Measurements from ENCODE around the gene PROCA1. TPM values are rescaled to one million over a fixed set of nuclear protein-coding genes. Genes with fewer than 3 reads are reported as not detected.
A peak's percentile ranks its signal among the peaks of the same experiment; 100 is the strongest.

Gene PROCA1
- total RNA-seq, 2 experiments from 2014 or later: 4.0 to 4.5 TPM

- ChIA-PET CTCF (interaction anchor here (0.5 to 11.0 kb wide), 28 partner anchors 9 to 1325 kb away, joined by 3 to 294 read pairs (median 4); partner anchors contain the start of genes FAM222B, NEK8, PHF12 and RPL23A), POLR2A (interaction anchor here (0.6 to 9.6 kb wide), 3 partner anchors 14 to 23 kb away, joined by 3 to 111 read pairs (median 3); partner anchors contain the start of genes NEK8 and TLCD1)
- Mint-ChIP-seq H3K27me3 (no peaks in the 10 kb centered on the region), H3K9me3 (ENCODE audit: low read depth) (no peaks in the 10 kb centered on the region), H3K4me1 (peaks cover 43% of the 10 kb centered on the region), H3K27ac (peak overlapping the region; percentile 60), H3K36me3 (ENCODE audit: low read depth) (peaks cover 55% of the 10 kb centered on the region), H3K4me3 (no peak overlapping the region)
- intact Hi-C loops (cut with DNase I, micrococcal nuclease): loop anchor here (1.0 to 5.0 kb wide), 2 partner anchors 22 to 93 kb away; partner anchors contain the start of gene FAM222B (in 1 of the 2)
- ATAC-seq (peak; percentile 3), DNase-seq (no peak)
Observed at GRCh38 chr17:28749516-28750177, 38.0 kb upstream of the PROCA1 start.

- ChIA-PET POLR2A (interaction anchor here (9.6 kb wide), 1 partner anchor 22 kb away, joined by 111 read pairs; the partner anchor contains the start of genes NEK8 and TLCD1), CTCF (interaction anchor here (0.6 to 11.0 kb wide), 10 partner anchors 14 to 216 kb away, joined by 3 to 294 read pairs (median 5); partner anchors contain the start of genes FAM222B, NEK8, RPL23A and TLCD1)
- H3K4me3 Mint-ChIP-seq: no peak overlapping the region
- H3K36me3 Mint-ChIP-seq (ENCODE audit: low read depth): peaks cover 57% of the 10 kb centered on the region
- H3K4me1 Mint-ChIP-seq: peaks cover 43% of the 10 kb centered on the region
- intact Hi-C loops (cut with DNase I, micrococcal nuclease): no loop called here
- H3K27me3 Mint-ChIP-seq: no peaks in the 10 kb centered on the region
- ATAC-seq (no peak), DNase-seq (no peak)
- H3K9me3 Mint-ChIP-seq (ENCODE audit: low read depth): no peaks in the 10 kb centered on the region
- peak overlapping the region; percentile 43 for H3K27ac Mint-ChIP-seq
Observed at GRCh38 chr17:28748852-28749515, 37.3 kb upstream of the PROCA1 start.

- ChIA-PET POLR2A (interaction anchor here (9.6 kb wide), 1 partner anchor 21 kb away, joined by 111 read pairs; the partner anchor contains the start of genes NEK8 and TLCD1), CTCF (interaction anchor here (0.6 to 11.0 kb wide), 5 partner anchors 13 to 104 kb away, joined by 3 to 294 read pairs (median 4); partner anchors contain the start of genes NEK8 and TLCD1)
- Mint-ChIP-seq H3K27ac (peak overlapping the region; percentile 37), H3K36me3 (ENCODE audit: low read depth) (peaks cover 57% of the 10 kb centered on the region), H3K27me3 (no peaks in the 10 kb centered on the region), H3K4me1 (peaks cover 43% of the 10 kb centered on the region), H3K9me3 (ENCODE audit: low read depth) (no peaks in the 10 kb centered on the region), H3K4me3 (no peak overlapping the region)
- no peak for DNase-seq
- intact Hi-C loops (cut with DNase I, micrococcal nuclease): no loop called here
- no peak for ATAC-seq
Observed at GRCh38 chr17:28747801-28748750, 36.4 kb upstream of the PROCA1 start.

- peaks cover 45% of the 10 kb centered on the region for H3K4me1 Mint-ChIP-seq
- ATAC-seq: no peak
- intact Hi-C loops (cut with DNase I, micrococcal nuclease): no loop called here
- H3K36me3 Mint-ChIP-seq (ENCODE audit: low read depth): peaks cover 53% of the 10 kb centered on the region
- POLR2A ChIA-PET: interaction anchor here (0.7 to 9.6 kb wide), 2 partner anchors 21 to 26 kb away, joined by 3 to 111 read pairs; partner anchors contain the start of genes NEK8 and TLCD1
- no peaks in the 10 kb centered on the region for H3K9me3 Mint-ChIP-seq (ENCODE audit: low read depth)
- CTCF ChIA-PET: interaction anchor here (0.5 to 11.0 kb wide), 6 partner anchors 16 to 155 kb away, joined by 3 to 294 read pairs (median 3); partner anchors contain the start of genes DHRS13, NEK8 and TLCD1
- no peak for DNase-seq
- H3K27me3 Mint-ChIP-seq: no peaks in the 10 kb centered on the region
- H3K27ac Mint-ChIP-seq: peak overlapping the region; percentile 37
- H3K4me3 Mint-ChIP-seq: no peak overlapping the region
Observed at GRCh38 chr17:28747051-28747691, 35.5 kb upstream of the PROCA1 start.

- peak overlapping the region; percentile 67 for H3K27ac Mint-ChIP-seq
- POLR2A ChIA-PET: interaction anchor here (0.5 to 9.6 kb wide), 3 partner anchors 20 to 144 kb away, joined by 3 to 111 read pairs (median 4); partner anchors contain the start of genes NEK8 and TLCD1
- intact Hi-C loops (cut with DNase I, micrococcal nuclease): no loop called here
- peak overlapping the region; percentile 87 for H3K4me3 Mint-ChIP-seq
- peaks cover 47% of the 10 kb centered on the region for H3K4me1 Mint-ChIP-seq
- H3K36me3 Mint-ChIP-seq (ENCODE audit: low read depth): peaks cover 51% of the 10 kb centered on the region
- CTCF ChIA-PET: interaction anchor here (0.5 to 11.0 kb wide), 6 partner anchors 17 to 156 kb away, joined by 3 to 294 read pairs (median 3); partner anchors contain the start of genes DHRS13, NEK8 and TLCD1
- DNase-seq (no peak), ATAC-seq (no peak)
- no peaks in the 10 kb centered on the region for H3K27me3 Mint-ChIP-seq
- no peaks in the 10 kb centered on the region for H3K9me3 Mint-ChIP-seq (ENCODE audit: low read depth)
Observed at GRCh38 chr17:28746611-28747050, 34.9 kb upstream of the PROCA1 start.

- intact Hi-C loops (cut with DNase I, micrococcal nuclease): no loop called here
- no peaks in the 10 kb centered on the region for H3K9me3 Mint-ChIP-seq (ENCODE audit: low read depth)
- CTCF ChIA-PET: interaction anchor here (0.8 to 11.0 kb wide), 4 partner anchors 17 to 62 kb away, joined by 3 to 294 read pairs (median 4); partner anchors contain the start of genes NEK8, PROCA1 and TLCD1
- H3K27me3 Mint-ChIP-seq: no peaks in the 10 kb centered on the region
- H3K4me1 Mint-ChIP-seq: peaks cover 51% of the 10 kb centered on the region
- H3K27ac Mint-ChIP-seq: peak overlapping the region; percentile 67
- peak overlapping the region; percentile 87 for H3K4me3 Mint-ChIP-seq
- ATAC-seq (no peak), DNase-seq (no peak)
- POLR2A ChIA-PET: interaction anchor here (9.6 kb wide), 1 partner anchor 19 kb away, joined by 111 read pairs; the partner anchor contains the start of genes NEK8 and TLCD1
- H3K36me3 Mint-ChIP-seq (ENCODE audit: low read depth): peaks cover 45% of the 10 kb centered on the region
Observed at GRCh38 chr17:28745786-28746411, 34.2 kb upstream of the PROCA1 start.

- Mint-ChIP-seq H3K4me3 (peak overlapping the region; percentile 87), H3K27ac (peak overlapping the region; percentile 92), H3K27me3 (no peaks in the 10 kb centered on the region), H3K36me3 (ENCODE audit: low read depth) (peaks cover 38% of the 10 kb centered on the region), H3K9me3 (ENCODE audit: low read depth) (no peaks in the 10 kb centered on the region), H3K4me1 (peaks cover 44% of the 10 kb centered on the region)
- POLR2A ChIA-PET: interaction anchor here (0.8 to 9.6 kb wide), 3 partner anchors 19 to 208 kb away, joined by 3 to 111 read pairs (median 4); partner anchors contain the start of genes NEK8, RPL23A and TLCD1
- intact Hi-C loops (cut with DNase I, micrococcal nuclease): loop anchor here (1.0 to 5.0 kb wide), 4 partner anchors 17 to 822 kb away; partner anchors contain the start of genes PHF12 (in 2 of the 2), ABHD15 (in 1 of the 2), NEK8 (in 1 of the 2) and TP53I13 (in 1 of the 2)
- DNase-seq: peak; percentile 61
- peak; percentile 5 for ATAC-seq
- CTCF ChIA-PET: interaction anchor here (0.6 to 11.0 kb wide), 8 partner anchors 11 to 872 kb away, joined by 3 to 294 read pairs (median 4); partner anchors contain the start of genes NEK8, PROCA1 and TLCD1
Observed at GRCh38 chr17:28744972-28745785, 33.5 kb upstream of the PROCA1 start.

GRCh38 chr17:28744104-28744971 is 32.6 kb upstream of the PROCA1 start:
- H3K36me3 Mint-ChIP-seq (ENCODE audit: low read depth): peaks cover 35% of the 10 kb centered on the region
- H3K9me3 Mint-ChIP-seq (ENCODE audit: low read depth): peaks cover 2% of the 10 kb centered on the region
- H3K4me1 Mint-ChIP-seq: peaks cover 41% of the 10 kb centered on the region
- ChIA-PET POLR2A (interaction anchor here (0.7 to 9.6 kb wide), 4 partner anchors 18 to 209 kb away, joined by 3 to 111 read pairs (median 4); partner anchors contain the start of genes NEK8, RPL23A, SDF2 and SUPT6H), CTCF (interaction anchor here (0.6 to 11.0 kb wide), 7 partner anchors 12 to 873 kb away, joined by 3 to 294 read pairs (median 4); partner anchors contain the start of genes NEK8 and TLCD1)
- no peaks in the 10 kb centered on the region for H3K27me3 Mint-ChIP-seq
- peak overlapping the region; percentile 87 for H3K4me3 Mint-ChIP-seq
- DNase-seq: peak; percentile 85
- peak overlapping the region; percentile 92 for H3K27ac Mint-ChIP-seq
- ATAC-seq: peak; percentile 28
- intact Hi-C loops (cut with DNase I, micrococcal nuclease): loop anchor here (1.0 to 5.0 kb wide), 4 partner anchors 16 to 823 kb away; partner anchors contain the start of genes PHF12 (in 2 of the 2), ABHD15 (in 1 of the 2), NEK8 (in 1 of the 2) and TP53I13 (in 1 of the 2)

Data from activated CD4-positive, alpha-beta T cell treated with anti-CD3 and anti-CD28 coated beads for 36 hours (primary cell).